Astrocyte (in vitro differentiated cells and primary cell): ENCODE data around the gene POLR3GL. TPM values are rescaled to one million over a fixed set of nuclear protein-coding genes. Genes with fewer than 3 reads are reported as not detected.
A peak's percentile ranks its signal among the peaks of the same experiment; 100 is the strongest.

Source experiments
- DNase-seq: peaks from one replicate; pipeline ENCODE4 v3.0.0-alpha.2; 2010; ENCODE audit warnings: low read depth
- FAIRE-seq: peaks from 2 replicates; lab custom pipeline; 2011; peaks lifted over from hg19 to GRCh38; lab: Jason Lieb, UNC
- H2AFZ ChIP-seq: 2 replicates; pipeline ENCODE4 v1.6.0; 2012; ENCODE audit warnings: low read depth, low read length, inconsistent platforms
- H3K27ac ChIP-seq: 2 replicates; pipeline ENCODE4 v1.5.1; 2011; ENCODE audit warnings: low read depth, low read length, inconsistent platforms
- H3K27me3 ChIP-seq: 2 replicates; pipeline ENCODE4 v1.6.0; 2011; ENCODE audit warnings: low read length, inconsistent platforms; ENCODE audit not compliant: insufficient read depth
- H3K36me3 ChIP-seq: 2 replicates; pipeline ENCODE4 v1.5.1; 2011; ENCODE audit warnings: low read length, inconsistent platforms; ENCODE audit not compliant: insufficient read depth
- H3K4me1 ChIP-seq: 2 replicates; pipeline ENCODE4 v1.5.1; 2011; ENCODE audit warnings: low read length, inconsistent platforms; ENCODE audit not compliant: insufficient read depth
- H3K4me2 ChIP-seq: 2 replicates; pipeline ENCODE4 v1.6.0; 2012; ENCODE audit warnings: low read length, inconsistent platforms
- H3K4me3 ChIP-seq: 2 replicates; pipeline ENCODE4 v1.5.1; 2011; ENCODE audit warnings: low read depth, mild to moderate bottlenecking, low read length, inconsistent platforms; ENCODE audit not compliant: insufficient read depth
- H3K79me2 ChIP-seq: 2 replicates; pipeline ENCODE4 v1.6.0; 2012; ENCODE audit warnings: mild to moderate bottlenecking, low read length, inconsistent platforms; ENCODE audit not compliant: insufficient read depth
- H3K9ac ChIP-seq: 2 replicates; pipeline ENCODE4 v1.6.0; 2012; ENCODE audit warnings: mild to moderate bottlenecking, low read length, inconsistent platforms
- H3K9me3 ChIP-seq: 2 replicates; pipeline ENCODE4 v1.5.1; 2012; ENCODE audit warnings: low read depth, mild to moderate bottlenecking, low read length, inconsistent platforms; ENCODE audit not compliant: insufficient read depth
- H4K20me1 ChIP-seq: 2 replicates; pipeline ENCODE4 v1.6.0; 2012; ENCODE audit warnings: low read length, inconsistent platforms; ENCODE audit not compliant: insufficient read depth
- H3K27ac Mint-ChIP-seq: one replicate; pipeline ENCODE4 v1.8.0; 2021; ENCODE audit warnings: mild to moderate bottlenecking, mixed read lengths; ENCODE audit not compliant: unreplicated experiment
- H3K27me3 Mint-ChIP-seq: one replicate; pipeline ENCODE4 v1.8.0; 2021; ENCODE audit warnings: low read depth, mixed read lengths; ENCODE audit not compliant: unreplicated experiment
- H3K36me3 Mint-ChIP-seq: one replicate; pipeline ENCODE4 v1.8.0; 2021; ENCODE audit warnings: low read depth, mixed read lengths; ENCODE audit not compliant: unreplicated experiment
- H3K4me1 Mint-ChIP-seq: one replicate; pipeline ENCODE4 v1.8.0; 2021; ENCODE audit warnings: low read depth, mixed read lengths; ENCODE audit not compliant: unreplicated experiment
- H3K4me3 Mint-ChIP-seq: one replicate; pipeline ENCODE4 v1.8.0; 2021; ENCODE audit warnings: mild to moderate bottlenecking, moderate library complexity, mixed read lengths; ENCODE audit not compliant: unreplicated experiment
- H3K9me3 Mint-ChIP-seq: one replicate; pipeline ENCODE4 v1.8.0; 2021; ENCODE audit warnings: mild to moderate bottlenecking, mixed read lengths; ENCODE audit not compliant: unreplicated experiment
- CTCF ChIP-seq: IDR thresholded peaks from 2 replicates; pipeline ENCODE4 v1.5.1; 2011; ENCODE audit warnings: low read depth, mild to moderate bottlenecking, inconsistent platforms, low read length, moderate library complexity; ENCODE audit not compliant: insufficient read depth
- EZH2 ChIP-seq: IDR thresholded peaks from 2 replicates; pipeline ENCODE4 v1.6.1; 2012; ENCODE audit warnings: mild to moderate bottlenecking, low read length, inconsistent platforms; ENCODE audit not compliant: insufficient read depth
- total RNA-seq: library from RNA; stranded (reverse); gene quantifications from 2 replicates; pipeline ENCODE4 v1.2.1, GENCODE V29; 2021

POLR3GL gene
- total RNA-seq, 1 donor from 2014 or later, result 20.5 TPM

- H3K27ac Mint-ChIP-seq, result no peak overlapping the region
- Histone ChIP-seq H3K4me2 (no peak overlapping the region), H2AFZ (no peak overlapping the region), H3K4me1 (peaks cover 12% of the 10 kb centered on the region), H3K27me3 (no peaks in the 10 kb centered on the region), H3K9ac (no peak overlapping the region), H3K4me3 (no peak overlapping the region), H3K27ac (no peak overlapping the region), H3K36me3 (peaks cover 11% of the 10 kb centered on the region), H3K79me2 (peaks cover 3% of the 10 kb centered on the region), H4K20me1 (peaks cover 11% of the 10 kb centered on the region), H3K9me3 (no peaks in the 10 kb centered on the region)
- no peak for TF ChIP-seq EZH2
- H3K4me3 Mint-ChIP-seq, result no peak overlapping the region
- no peak for DNase-seq
- H3K36me3 Mint-ChIP-seq, result peaks cover 15% of the 10 kb centered on the region
- no peaks in the 10 kb centered on the region for H3K27me3 Mint-ChIP-seq
- no peaks in the 10 kb centered on the region for H3K9me3 Mint-ChIP-seq
- peaks cover 23% of the 10 kb centered on the region for H3K4me1 Mint-ChIP-seq
- no peak for FAIRE-seq
Measured at GRCh38 chr1:145988773-145989172, 24.3 kb downstream of the POLR3GL start.

- peaks cover 20% of the 10 kb centered on the region for H3K4me1 ChIP-seq
- no peak overlapping the region for H3K27ac ChIP-seq
- Mint-ChIP-seq H3K4me1 (peaks cover 17% of the 10 kb centered on the region), H3K27me3 (no peaks in the 10 kb centered on the region), H3K36me3 (peaks cover 30% of the 10 kb centered on the region), H3K4me3 (peak overlapping the region; percentile 100), H3K9me3 (no peaks in the 10 kb centered on the region), H3K27ac (no peak overlapping the region)
- H3K4me2 ChIP-seq, result no peak overlapping the region
- H3K4me3 ChIP-seq, result no peak overlapping the region
- peaks cover 23% of the 10 kb centered on the region for H3K36me3 ChIP-seq
- H3K27me3 ChIP-seq, result no peaks in the 10 kb centered on the region
- no peak overlapping the region for H3K9ac ChIP-seq
- peaks cover 18% of the 10 kb centered on the region for H3K79me2 ChIP-seq
- no peaks in the 10 kb centered on the region for H3K9me3 ChIP-seq
- TF ChIP-seq CTCF (no peak), EZH2 (no peak)
- FAIRE-seq (no peak), DNase-seq (no peak)
- no peak overlapping the region for H2AFZ ChIP-seq
- peaks cover 26% of the 10 kb centered on the region for H4K20me1 ChIP-seq
Measured at GRCh38 chr1:145990249-145990855, 25.9 kb downstream of the POLR3GL start.

GRCh38 chr1:145991735-145992412, 27.4 kb downstream of the POLR3GL start:
- Histone ChIP-seq H3K36me3 (peaks cover 23% of the 10 kb centered on the region), H3K9ac (no peak overlapping the region), H3K79me2 (peaks cover 28% of the 10 kb centered on the region), H2AFZ (no peak overlapping the region), H4K20me1 (peaks cover 27% of the 10 kb centered on the region), H3K27ac (no peak overlapping the region), H3K27me3 (no peaks in the 10 kb centered on the region), H3K4me3 (no peak overlapping the region), H3K4me2 (no peak overlapping the region), H3K9me3 (no peaks in the 10 kb centered on the region), H3K4me1 (peaks cover 15% of the 10 kb centered on the region)
- H3K36me3 Mint-ChIP-seq, result peaks cover 30% of the 10 kb centered on the region
- DNase-seq (no peak), FAIRE-seq (no peak)
- H3K4me1 Mint-ChIP-seq, result peaks cover 8% of the 10 kb centered on the region
- TF ChIP-seq CTCF, result no peak
- no peak for TF ChIP-seq EZH2
- no peaks in the 10 kb centered on the region for H3K9me3 Mint-ChIP-seq
- H3K4me3 Mint-ChIP-seq, result peak overlapping the region; percentile 100
- H3K27me3 Mint-ChIP-seq, result no peaks in the 10 kb centered on the region
- H3K27ac Mint-ChIP-seq, result peak overlapping the region; percentile 48
